ENCODE data around the gene KRTAP2-3.
"Not testable (repeated sequence)": the region's sequence is repeated elsewhere in the genome, so short reads cannot be mapped to it uniquely, and the experiment has no call there.

The KRTAP2-3 gene, protein sequence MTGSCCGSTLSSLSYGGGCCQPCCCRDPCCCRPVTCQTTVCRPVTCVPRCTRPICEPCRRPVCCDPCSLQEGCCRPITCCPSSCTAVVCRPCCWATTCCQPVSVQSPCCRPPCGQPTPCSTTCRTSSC

DNA sequence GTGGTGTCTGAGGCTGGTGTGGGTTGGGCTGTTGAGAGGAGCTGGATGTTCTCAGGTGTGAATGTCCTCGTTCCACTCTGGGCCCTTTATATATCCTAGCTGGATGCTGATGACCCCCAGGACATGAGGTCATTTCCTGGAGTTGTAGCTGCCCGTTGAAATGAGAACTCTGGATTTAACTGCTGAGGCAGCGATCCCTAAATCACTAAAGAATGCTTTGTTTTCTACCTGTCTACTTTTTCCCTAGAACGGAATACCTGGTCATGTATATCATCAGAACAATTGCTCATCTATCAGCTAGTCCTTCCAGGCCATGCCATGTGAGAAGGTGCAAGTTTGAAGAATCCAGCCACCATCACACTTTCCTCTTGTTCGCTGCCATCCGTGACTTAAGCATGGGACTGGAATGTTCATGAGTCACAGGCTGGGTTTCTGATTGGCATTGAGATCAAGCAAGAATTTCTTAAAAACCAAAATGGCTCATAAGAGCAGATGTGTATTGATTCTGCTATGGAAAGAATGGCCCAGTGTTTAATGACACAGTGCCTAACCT is at the start of gene KRTAP2-3:
KRTAP2-3 (minus strand) TSS at position 63 of the 553 bp plus-strand sequence. CDS start 64 bp downstream, outside the sequence.
- no peak for DNase-seq

GRCh38 chr17:41108728-41109386 is 48.9 kb upstream of the KRTAP2-3 start:
- not testable (repeated sequence) for DNase-seq

DNA sequence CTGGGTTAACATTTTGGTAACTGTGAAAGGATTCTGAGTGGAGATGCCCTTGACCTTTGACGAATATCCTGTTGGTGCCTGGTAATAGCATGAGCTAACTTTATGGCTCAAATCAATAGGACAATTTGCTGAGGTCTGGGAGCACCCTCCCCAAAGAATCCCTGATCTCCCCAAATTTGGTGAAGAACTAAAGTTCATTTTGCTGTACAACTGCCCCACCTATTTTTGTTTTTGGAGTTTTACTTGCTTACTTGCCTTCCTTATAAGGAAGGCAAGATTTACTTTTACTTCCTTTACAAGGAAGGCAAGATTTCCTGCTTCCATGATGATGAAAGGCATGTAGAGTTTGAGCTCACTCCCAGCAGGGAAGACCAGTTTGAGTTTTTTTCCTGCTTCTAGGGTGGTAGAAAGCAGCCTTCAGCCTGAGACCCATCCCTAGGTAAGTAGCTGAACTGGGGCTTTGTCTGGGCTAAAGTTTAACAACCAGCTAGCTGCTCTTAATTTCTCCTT is 48.1 kb upstream of the KRTAP2-3 start:
- no peak for DNase-seq

DNA sequence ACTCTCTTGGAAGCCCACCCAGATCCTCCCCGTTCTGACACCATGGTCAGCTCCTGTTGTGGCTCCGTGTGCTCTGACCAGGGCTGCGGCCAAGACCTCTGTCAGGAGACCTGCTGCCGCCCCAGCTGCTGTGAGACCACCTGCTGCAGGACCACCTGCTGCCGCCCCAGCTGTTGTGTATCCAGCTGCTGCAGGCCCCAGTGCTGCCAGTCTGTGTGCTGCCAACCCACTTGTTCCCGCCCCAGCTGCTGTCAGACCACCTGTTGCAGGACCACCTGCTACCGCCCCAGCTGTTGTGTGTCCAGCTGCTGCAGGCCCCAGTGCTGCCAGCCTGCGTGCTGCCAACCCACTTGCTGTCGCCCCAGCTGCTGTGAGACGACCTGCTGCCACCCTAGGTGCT is 45.4 kb upstream of the KRTAP2-3 start, which contains the start of gene KRTAP4-9:
KRTAP4-9 (plus strand) TSS at position 43 of the 400 bp plus-strand sequence; CDS start at position 43, 0 bp downstream.
- DNase-seq, result not testable (repeated sequence)

DNA sequence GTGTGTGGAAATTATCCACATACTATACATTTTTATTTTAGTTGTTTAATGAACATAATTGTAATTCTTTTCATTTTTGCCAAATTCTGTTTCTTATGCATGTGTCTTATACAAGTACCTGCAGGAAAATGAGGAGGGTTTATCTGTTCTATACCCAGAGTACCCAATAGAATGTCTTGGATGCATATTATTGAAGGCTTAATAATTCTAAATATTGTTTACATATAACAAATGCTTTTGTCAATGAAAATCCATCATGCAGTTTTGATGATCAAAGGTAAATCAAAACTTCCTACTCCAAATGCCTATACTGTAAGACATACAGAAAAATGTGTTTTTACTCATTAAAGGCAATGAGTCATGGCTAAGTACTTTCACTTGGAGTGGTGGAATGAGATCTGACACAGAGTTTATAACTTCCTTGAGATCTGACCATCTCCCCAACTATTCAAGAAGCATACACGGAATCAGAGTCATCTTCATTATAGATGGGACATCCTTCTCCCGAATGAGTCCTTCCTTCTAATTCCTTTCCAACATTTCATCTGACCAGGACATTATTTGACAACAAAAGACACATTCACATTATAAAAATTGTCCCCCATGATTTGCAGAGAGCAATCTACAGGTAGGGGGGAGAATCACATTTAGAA is 44.6 kb upstream of the KRTAP2-3 start:
- DNase-seq, result not testable (repeated sequence)

- no peak for DNase-seq
These were observed 44.0 kb upstream of the KRTAP2-3 start for GRCh38 chr17:41103896-41104295.

GRCh38 chr17:41101586-41102259 is 41.8 kb upstream of the KRTAP2-3 start, which contains the start of gene KRTAP4-16:
Gene KRTAP4-16, minus strand, starts transcription at chr17:41102209. Its CDS starts 0 bp downstream, at chr17:41102209.
- no peak for DNase-seq

DNA sequence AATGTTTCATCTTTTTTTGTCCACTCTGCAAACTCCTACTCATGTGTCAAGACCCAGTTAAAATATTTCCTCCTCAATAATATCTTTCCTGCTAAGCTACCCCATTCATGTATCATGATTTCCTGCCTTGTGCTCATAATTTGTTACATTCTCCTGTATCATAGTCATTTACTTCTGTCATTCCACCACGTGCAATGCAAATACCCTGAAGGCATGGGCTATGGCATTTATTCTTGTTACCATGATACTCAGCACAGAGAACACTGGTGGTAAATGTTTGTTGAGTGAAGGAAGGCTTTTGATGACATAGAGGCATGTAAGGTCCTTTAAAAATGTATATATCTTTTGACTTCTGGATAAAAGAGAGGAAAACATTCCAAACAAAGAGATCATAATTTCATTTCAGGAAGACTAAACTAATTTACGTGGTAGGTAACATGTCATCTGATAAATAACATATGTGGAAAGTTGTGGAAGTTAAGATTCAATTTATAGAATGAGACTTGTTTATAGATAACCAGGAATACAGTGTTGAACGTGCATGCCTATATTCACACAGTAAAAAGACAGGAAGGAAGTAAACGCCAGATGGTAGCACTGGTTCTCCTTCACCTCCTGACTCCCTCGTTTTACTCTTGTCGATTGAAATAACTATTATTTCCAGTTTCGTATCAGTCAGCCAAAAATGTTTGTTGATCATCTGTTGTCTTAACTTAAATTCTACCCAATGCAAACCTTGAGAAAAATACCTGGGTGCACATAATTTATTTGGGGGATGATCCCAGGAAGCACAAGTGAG is 40.0 kb upstream of the KRTAP2-3 start:
- not testable (repeated sequence) for DNase-seq

DNA sequence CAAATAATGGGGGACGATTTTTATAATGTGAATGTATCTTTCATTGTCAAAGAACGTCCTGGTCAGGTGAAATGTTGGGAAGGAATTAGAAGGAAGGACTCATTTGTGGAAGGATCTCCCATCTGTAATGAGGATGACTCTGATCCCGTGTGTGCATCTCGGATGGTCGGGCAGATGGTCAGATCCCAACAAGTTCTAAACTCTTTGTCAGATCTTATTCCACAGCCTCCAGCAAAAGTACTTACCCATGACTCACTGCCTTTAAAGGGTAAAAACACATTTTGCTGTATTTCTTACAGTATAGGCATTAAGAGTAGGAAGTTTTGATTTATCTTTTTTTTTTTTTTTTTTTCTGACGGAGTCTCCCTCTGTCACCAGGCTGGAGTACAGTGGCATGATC is 38.6 kb upstream of the KRTAP2-3 start:
- DNase-seq, result no peak

GRCh38 chr17:41098042-41098441 is 38.1 kb upstream of the KRTAP2-3 start, which contains the start of gene KRTAP4-8:
Gene KRTAP4-8, minus strand, starts transcription at chr17:41098142. Its CDS starts 58 bp downstream, at chr17:41098084.
- DNase-seq, result no peak

DNA sequence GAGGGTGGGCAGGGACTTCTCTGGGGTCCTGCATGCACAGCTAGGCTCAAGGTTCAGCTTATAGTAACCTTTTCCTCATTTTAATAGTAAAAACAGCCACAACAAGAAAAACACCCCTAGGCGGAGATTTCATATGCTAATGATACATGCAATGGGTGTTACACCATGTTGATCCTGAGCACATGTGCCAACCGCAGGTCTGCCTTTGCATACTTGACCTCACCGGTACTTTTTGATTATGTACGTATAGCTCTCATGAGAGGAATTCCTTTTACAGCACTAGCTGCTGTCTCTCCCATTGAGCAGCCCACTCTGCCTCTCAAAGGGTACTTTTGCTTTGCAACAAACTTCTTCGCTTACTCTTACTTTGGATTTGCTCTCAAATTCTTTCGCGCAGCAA is 36.1 kb upstream of the KRTAP2-3 start:
- peak; percentile 62 for DNase-seq

DNA sequence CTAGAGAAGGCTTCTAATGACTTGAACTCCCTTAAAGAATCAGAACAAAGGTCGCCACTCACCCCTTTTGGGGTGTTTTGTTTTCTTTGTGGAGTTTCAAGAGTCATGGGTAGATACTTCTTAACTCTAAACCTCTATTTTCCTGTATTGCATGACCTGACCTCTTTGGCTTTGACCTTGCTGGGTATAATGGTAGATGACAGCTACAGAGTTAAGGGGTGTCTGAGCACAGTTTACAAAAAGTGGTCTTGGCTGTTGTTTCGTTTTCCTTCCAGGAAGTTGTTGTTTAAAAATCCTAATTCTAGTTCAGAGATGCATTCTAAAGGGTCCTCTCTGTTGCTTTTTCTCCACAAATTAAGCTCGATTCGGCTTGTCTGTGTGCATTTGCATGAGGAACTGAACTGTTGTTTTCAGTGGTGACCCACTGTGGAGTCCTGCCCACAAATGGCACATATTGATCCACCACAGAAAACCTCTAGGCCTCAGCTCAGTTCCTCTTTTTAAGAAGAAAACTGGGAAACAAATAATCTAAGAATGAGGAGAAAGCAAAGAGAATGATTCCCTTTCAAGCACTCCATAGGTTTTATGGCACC is 28.9 kb upstream of the KRTAP2-3 start:
- not testable (repeated sequence) for DNase-seq

- DNase-seq, result not testable (repeated sequence)
These were observed 24.4 kb upstream of the KRTAP2-3 start, which contains the start of gene KRTAP4-7 for GRCh38 chr17:41084100-41084856. Gene KRTAP4-7, plus strand, starts transcription at chr17:41084150. Its CDS starts 57 bp downstream, at chr17:41084207.

DNA sequence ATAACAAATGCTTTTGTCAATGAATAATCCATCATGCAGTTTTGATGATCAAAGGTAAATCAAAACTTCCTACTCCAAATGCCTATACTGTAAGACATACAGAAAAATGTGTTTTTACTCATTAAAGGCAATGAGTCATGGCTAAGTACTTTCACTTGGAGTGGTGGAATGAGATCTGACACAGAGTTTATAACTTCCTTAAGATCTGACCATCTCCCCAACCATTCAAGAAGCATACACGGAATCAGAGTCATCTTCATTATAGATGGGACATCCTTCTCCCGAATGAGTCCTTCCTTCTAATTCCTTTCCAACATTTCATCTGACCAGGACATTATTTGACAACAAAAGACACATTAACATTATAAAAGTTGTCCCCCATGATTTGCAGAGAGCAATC is 23.5 kb upstream of the KRTAP2-3 start:
- DNase-seq, result not testable (repeated sequence)

DNA sequence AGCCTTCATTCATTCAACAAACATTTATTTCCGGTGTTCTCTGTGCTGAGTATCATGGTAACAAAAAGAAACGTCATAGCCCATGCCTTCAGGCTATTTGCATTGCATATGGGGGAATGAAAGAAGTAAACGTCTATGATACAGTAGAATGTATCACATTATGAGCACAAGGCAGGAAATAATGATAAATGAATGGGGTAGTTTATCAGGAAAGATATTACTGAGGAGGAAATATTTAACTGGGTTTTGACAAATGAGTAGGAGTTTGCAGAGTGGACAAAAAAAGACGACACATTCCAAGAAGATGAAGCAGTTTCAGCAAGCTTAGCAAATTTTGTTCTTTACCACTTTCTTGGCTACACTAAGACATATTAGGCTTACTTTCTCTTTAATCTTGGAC is 22.7 kb upstream of the KRTAP2-3 start:
- DNase-seq, result no peak

GRCh38 chr17:41076788-41077187 is 16.9 kb upstream of the KRTAP2-3 start:
- no peak for DNase-seq

DNA sequence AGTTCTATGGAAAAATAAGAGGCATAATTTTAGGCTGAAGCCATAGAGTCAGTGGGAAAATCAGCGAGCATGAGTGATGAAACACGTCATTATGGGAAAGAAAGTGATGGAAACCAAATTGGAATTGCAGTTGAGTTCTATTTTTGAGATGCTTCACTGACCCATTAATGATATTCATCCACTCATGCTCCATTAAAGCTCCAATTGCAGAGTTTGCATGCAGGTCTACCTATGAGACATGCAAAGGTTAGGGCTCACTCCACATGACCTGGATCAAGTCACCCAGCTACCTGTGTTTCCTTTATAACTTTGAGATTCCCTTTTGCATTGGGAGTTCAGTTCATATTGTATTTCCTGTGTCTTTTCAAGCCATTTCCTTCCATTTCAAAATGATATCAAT is 13.8 kb upstream of the KRTAP2-3 start:
- peak; percentile 35 for DNase-seq

GRCh38 chr17:41071606-41072360 is 11.9 kb upstream of the KRTAP2-3 start:
- DNase-seq, result no peak

DNA sequence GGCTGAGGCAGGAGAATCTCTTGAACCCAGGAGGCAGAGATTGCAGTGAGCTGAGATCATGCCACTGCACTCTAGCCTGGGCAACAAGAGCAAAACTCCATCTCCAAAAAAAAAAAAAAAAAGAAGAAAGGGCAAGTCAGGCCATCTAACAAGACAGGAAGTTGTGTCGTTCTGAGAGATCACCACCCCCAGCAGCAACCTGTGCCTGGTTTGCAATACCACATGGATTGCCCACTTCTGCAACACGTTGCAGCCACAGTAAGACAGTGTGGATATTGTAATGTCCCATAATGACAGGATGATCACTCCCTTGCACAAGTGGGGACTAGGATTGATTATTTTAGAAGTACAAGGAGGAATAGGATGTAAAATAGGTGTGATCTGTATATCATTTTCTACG is 9.1 kb upstream of the KRTAP2-3 start:
- no peak for DNase-seq

GRCh38 chr17:41067281-41067680 is 7.4 kb upstream of the KRTAP2-3 start:
- no peak for DNase-seq
